ENCODE results near the gene SAT1. TPM values are rescaled to one million over a fixed set of nuclear protein-coding genes. Genes with fewer than 3 reads are reported as not detected.

SAT1 gene
- total RNA-seq, 2 experiments from 2014 or later = 94.1 to 101 TPM

DNA sequence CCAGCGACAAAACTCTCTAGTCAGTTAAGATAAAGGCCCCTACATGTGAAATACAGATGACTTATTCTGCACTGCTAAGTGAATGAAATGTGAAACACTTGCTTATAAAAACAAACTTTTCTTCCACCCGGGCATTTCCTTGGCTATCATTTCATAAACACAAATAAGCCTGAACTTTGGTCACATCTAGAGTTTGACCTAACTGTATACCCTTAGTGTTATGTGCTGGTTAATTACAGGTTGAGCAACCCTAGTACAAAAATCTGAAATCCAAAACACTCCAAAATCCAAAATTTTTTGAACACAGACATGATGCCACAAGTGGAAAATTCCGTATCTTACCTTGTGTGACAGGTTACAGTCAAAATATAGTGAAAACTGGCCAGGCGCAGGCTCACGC is 45.9 kb downstream of the SAT1 start:
- Mint-ChIP-seq H3K27ac (no peak overlapping the region), H3K36me3 (ENCODE audit: low read depth) (no peaks in the 10 kb centered on the region), H3K4me1 (ENCODE audit: low read depth) (no peaks in the 10 kb centered on the region), H3K4me3 (no peak overlapping the region), H3K27me3 (no peaks in the 10 kb centered on the region), H3K9me3 (no peaks in the 10 kb centered on the region)
- TF ChIP-seq, protein P1, sequence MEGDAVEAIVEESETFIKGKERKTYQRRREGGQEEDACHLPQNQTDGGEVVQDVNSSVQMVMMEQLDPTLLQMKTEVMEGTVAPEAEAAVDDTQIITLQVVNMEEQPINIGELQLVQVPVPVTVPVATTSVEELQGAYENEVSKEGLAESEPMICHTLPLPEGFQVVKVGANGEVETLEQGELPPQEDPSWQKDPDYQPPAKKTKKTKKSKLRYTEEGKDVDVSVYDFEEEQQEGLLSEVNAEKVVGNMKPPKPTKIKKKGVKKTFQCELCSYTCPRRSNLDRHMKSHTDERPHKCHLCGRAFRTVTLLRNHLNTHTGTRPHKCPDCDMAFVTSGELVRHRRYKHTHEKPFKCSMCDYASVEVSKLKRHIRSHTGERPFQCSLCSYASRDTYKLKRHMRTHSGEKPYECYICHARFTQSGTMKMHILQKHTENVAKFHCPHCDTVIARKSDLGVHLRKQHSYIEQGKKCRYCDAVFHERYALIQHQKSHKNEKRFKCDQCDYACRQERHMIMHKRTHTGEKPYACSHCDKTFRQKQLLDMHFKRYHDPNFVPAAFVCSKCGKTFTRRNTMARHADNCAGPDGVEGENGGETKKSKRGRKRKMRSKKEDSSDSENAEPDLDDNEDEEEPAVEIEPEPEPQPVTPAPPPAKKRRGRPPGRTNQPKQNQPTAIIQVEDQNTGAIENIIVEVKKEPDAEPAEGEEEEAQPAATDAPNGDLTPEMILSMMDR (IDR thresholded peaks at IDR 0.05) = no peak
- ChIA-PET CTCF (no interaction called here), POLR2A (interaction anchor here (0.6 kb wide), 1 partner anchor 76 kb away, joined by 3 read pairs; no protein-coding TSS in a partner anchor)
- no peak for ATAC-seq
- DNase-seq = no peak
- intact Hi-C loops (cut with micrococcal nuclease) = no loop called here

DNA sequence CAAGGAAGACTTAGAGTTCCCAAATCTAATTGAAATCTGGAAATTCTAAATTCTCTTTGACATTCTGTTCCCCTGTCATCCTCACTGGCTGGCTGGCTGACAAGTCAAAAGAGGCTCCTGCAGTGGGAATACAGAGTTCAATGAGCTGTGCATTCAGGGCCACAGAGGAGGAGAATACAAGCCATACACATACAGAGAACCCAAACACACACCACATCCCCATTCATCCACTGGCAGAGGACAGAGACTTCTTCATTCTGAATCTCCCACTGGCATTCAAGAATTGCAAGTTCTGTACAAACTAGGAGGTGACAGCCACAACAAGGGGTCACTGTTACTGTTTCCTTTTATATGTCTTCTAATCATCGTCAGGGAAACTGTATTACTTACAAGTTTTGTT is 49.7 kb downstream of the SAT1 start:
- Mint-ChIP-seq H3K4me3 (no peak overlapping the region), H3K9me3 (no peaks in the 10 kb centered on the region), H3K27me3 (no peaks in the 10 kb centered on the region), H3K27ac (no peak overlapping the region), H3K4me1 (ENCODE audit: low read depth) (no peaks in the 10 kb centered on the region), H3K36me3 (ENCODE audit: low read depth) (no peaks in the 10 kb centered on the region)
- DNase-seq (no peak), ATAC-seq (no peak)
- ChIA-PET POLR2A (no interaction called here), CTCF (no interaction called here)
- TF ChIP-seq, protein P1 (IDR thresholded peaks at IDR 0.05) = no peak
- intact Hi-C loops (cut with micrococcal nuclease) = no loop called here

Other genes starting within 250 kb of the SAT1 start
- gene PRDX4, start 115.7 kb upstream of the SAT1 start, total RNA-seq = 10 to 100 TPM; 39.6 to 42.0 TPM
- gene ACOT9, start 39.9 kb upstream of the SAT1 start, total RNA-seq = 10 to 100 TPM; 28.1 to 28.3 TPM
- gene APOO, start 124.8 kb downstream of the SAT1 start, total RNA-seq = 10 to 100 TPM; 34.1 to 35.7 TPM
- under 1 TPM in 1 of 2 experiments, not detected in 1; 0.14 TPM for gene CXorf58, start 124.8 kb downstream of the SAT1 start, total RNA-seq
- gene KLHL15, start 244.0 kb downstream of the SAT1 start, total RNA-seq = 10 to 100 TPM; 13.1 to 14.0 TPM